Activated CD8-positive, alpha-beta memory T cell treated with anti-CD3 and anti-CD28 coated beads, Interleukin-2, amount 50 U/mL, for 4 hours (primary cell): Measurements from ENCODE around the gene TVP23A.
"Not testable (repeated sequence)": the region's sequence is repeated elsewhere in the genome, so short reads cannot be mapped to it uniquely, and the experiment has no call there.

Experiments
- DNase-seq: peaks from one replicate; pipeline ENCODE4 v3.0.0-alpha.2; 2020

The TVP23A gene

DNA sequence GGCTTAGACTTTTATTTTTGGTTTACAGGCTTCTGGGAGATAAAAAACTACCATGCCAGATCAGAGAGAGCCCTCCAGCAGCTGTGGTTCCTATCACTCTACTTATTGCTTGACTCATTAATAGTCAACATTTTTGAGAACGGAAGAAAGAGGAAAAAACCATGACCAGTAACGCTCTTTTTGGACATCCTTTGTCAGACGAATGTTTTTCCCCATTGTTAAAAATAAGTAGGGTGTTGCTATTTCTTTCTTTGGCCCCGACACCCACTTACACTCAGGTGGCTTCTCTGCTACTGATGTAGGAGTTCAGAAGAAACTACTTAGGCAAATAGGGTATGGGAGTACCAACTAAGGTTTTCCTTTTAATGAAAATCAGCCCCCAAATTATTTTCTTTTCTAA, 27.5 kb downstream of the TVP23A start:
- no peak for DNase-seq

DNA sequence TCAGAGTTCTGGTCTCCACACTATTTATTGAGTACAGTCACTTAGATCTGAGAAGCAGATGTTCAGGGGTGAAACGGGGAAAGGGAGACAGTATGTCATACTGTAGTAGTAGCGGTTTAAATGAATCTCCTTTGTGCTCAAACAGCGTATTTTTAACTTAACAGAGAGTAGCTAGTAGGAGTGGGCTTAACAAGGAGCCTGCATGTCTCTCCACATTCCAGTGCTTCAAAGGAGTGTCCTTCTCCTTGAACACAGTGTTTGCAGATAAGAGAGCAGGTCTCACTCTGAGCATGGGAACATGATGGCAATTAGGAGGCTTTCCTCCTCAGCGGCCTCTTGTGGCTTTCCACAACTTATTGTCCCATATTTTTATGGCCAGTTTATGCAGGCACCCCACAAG, 30.0 kb downstream of the TVP23A start:
- not testable (repeated sequence) for DNase-seq

DNA sequence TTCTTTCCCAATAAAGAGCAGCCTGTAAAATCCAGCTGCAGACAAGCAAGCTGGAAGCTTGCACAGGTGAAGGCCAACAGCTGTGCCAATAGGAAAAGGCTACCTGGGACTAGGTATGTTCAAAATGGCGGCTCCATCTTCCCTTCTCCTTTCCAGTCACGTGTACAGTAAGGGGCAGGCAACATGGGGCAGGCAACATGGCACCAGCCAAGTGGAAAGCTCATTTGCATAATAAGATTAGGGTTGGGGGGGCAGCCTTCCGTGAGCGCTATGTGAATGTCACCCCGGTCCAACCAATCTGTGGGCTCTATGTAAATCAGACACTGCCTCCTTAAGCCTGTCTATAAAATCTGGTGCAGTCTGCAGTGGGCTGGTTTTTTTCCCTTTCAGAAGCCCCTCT, 31.3 kb downstream of the TVP23A start:
- DNase-seq, result no peak

DNA sequence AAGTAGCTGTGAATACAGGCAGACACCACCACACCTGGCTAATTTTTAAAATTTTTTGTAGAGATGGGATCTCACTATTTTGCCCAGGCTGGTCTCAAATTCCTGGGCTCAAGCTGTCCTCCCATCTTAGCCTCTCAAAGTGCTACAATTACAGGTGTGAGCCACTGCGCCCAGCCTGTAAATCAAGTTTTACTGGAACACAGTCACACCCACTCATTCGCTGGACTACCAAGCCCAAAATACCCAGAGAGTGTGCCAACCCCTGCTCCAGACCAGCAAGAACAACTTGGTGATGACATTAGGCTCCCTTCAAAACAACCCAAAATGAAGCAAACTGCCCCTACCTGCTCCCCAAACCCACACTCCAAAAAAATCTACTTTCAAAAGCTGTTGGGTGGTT, 36.0 kb downstream of the TVP23A start:
- DNase-seq, result no peak

DNA sequence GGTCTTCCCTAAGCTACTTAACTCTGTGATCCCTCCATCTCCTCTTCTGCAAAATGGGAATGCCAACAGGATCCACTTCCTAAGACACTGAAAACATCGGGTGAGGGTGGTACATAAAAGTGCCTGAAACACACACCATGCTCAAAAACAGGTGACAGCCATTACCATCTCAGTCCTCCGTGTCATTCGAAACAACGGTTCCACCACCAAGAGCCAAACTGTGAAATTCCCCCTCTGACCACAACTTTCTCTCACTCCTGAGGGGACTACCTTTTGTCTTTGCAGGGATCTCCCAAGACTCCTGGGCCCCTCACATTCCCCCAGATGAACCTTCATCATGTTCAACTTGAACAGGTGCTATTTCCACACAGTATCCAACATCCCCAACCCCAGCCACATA, 38.0 kb downstream of the TVP23A start:
- DNase-seq, result no peak

DNA sequence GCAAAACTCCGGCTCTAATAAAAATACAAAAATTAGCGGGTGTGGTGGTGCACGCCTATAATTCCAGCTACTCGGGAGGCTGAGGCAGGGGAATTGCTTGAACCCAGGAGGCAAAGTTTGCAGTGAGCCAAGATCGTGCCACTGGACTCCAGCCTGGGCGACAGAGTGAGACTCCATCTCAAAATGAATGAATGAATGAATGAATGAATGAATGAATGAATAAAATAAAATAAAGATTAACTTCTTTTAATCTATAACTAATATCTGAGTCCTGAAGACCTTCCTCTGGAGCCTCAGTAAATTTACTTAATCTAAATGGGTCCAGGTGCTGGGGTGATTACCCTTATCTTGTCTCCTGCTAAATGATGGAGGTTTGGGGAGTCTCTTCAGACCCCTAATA, 38.7 kb downstream of the TVP23A start:
- DNase-seq, result not testable (repeated sequence)

DNA sequence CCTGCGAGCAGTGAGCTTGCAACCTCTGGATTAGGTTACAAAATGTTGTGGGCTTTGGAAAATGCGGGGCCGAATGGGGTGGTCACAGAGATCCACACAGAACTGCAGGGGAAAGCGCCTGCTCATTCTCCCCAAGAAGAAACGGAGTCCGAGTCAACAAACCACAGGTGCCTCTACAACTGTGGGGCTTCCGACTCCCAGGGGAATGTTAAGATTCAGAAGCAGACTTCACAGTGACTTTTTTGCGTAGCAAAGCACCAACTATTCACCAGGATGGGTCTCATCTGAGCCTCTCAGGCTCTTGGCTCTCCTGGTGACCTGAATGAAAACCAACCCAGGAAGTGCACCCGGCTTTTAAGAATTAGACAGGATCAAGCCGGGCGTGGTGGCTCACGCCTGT, 41.2 kb downstream of the TVP23A start:
- no peak for DNase-seq

DNA sequence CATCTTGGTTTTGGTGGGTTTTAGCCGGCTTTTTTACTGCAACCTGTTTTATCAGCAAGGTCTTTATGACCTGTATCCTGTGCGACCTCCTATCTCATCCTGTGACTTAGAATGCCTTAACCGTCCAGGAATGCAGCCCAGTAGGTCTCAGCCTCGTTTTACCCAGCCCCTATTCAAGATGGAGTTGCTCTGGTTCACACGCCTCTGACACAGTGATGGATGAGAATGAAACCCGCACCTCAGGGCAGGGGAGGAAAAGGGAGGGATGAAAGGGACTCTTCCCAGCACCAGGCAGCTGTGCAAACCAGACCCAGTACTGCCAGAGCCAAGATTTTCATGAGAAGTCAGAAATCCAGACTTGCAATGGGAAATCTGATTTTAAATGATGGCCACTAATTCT, 41.7 kb downstream of the TVP23A start:
- not testable (repeated sequence) for DNase-seq

DNA sequence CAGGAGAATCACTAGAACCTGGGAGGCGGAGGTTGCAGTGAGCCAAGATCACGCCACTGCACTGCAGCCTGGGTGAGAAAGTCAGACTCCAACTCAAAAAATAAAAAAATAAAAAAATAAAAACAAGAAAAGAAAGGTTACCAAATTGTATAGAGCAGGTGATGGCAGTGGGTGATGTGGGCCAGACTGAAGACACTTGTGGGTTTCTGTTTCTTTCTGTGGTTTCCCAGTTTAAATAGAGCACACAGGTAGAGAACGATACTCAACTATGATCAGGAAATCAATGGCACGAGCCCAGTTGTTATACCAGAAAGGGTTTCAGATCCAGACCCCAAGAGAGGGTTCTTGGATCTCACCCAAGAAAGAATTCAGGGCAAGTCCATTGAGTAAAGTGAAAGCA, 42.3 kb downstream of the TVP23A start:
- DNase-seq, result no peak

DNA sequence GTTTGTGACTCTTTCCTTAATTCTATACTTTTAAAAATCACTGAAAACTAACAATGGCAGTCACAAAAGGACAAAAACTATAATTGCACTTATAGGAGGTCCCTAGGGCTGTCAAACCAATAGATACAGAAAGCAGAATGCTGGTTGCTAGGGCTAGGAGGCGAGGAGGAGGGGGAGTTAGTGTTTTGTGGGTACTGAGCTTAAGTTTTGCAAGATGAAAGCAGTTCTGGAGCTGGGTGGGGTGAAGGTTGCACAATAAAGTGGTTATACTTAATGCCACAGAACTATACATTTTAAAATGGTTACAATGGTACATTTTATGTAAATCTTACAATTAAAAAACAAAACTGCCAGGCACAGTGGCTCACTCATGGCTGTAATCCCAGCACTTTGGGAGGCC, 47.7 kb downstream of the TVP23A start:
- no peak for DNase-seq

DNA sequence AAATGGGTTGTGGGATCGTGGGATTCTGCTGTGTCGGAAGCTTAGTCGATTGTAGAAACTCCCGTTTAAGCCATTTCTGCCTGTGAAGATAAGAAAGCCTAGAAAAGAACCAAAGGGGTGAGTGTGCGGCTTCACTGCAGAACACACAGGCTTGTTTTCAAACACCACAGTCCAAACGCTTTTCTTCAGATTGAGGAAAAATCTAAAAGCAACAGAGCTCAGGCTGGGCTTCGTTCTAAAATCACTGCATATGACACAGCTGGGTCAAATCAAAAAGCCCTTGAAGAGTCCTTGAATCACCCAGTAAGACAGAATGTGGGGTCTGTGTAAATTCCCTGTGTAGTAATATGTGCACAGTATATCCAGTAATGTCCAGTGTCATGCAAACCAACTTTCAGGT, 49.2 kb downstream of the TVP23A start:
- no peak for DNase-seq

DNA sequence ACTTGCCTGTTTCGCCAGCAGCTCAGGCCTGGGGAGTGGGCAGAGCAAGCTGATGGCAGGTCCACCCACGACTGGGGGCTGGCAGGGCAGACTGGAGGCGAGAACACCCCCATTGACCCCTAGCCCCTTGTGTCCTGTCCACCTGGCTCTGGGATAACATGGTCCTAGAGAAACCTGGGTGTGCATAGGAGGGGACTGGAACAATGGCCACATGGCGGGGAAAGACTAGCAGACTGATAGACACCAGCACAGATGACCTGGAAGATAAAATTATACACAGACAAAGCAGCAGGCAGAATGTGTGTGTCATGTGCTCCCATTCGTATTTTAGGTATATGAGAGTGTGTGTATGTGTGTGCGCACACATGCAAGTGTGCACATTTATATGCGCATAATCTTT, 51.5 kb downstream of the TVP23A start:
- DNase-seq, result no peak

DNA sequence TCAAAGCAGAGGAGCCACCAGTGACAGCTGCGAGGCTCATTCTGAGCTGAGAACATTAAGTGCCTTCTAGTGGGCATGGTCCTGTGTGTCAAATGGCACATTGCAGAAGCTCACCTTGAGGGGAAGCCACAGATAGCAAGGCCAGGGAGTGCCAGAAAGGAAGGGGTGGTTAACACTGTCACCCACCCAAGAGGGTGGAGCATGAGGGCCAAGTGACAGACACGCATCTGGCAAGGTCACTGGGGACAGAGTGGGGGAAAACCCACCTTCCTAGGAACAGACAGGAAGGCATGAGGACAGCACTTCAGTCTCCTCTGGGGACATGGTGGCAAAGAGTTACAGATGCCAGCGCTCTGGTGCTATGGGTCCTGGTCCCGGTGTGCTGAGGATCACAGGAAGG, 52.8 kb downstream of the TVP23A start:
- no peak for DNase-seq

DNA sequence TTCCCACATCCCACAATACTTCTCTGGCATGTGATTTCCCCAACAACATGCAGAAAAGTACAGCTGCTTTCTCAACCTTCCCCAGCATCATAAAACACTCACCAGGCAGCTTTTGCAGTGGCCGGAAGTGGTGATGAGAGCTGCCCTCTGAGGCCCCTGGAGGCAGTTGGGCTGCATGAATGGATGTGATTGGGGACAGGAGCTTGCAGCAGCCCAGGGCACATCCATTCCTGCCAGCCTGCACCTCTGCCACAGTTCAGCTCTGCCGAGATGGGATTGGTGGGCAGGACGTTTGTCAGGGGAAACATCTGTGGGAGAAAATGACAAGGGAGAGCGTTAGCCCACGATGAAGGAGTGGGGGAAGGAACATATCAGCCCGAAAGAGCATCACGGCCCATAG, 55.1 kb downstream of the TVP23A start:
- no peak for DNase-seq

DNA sequence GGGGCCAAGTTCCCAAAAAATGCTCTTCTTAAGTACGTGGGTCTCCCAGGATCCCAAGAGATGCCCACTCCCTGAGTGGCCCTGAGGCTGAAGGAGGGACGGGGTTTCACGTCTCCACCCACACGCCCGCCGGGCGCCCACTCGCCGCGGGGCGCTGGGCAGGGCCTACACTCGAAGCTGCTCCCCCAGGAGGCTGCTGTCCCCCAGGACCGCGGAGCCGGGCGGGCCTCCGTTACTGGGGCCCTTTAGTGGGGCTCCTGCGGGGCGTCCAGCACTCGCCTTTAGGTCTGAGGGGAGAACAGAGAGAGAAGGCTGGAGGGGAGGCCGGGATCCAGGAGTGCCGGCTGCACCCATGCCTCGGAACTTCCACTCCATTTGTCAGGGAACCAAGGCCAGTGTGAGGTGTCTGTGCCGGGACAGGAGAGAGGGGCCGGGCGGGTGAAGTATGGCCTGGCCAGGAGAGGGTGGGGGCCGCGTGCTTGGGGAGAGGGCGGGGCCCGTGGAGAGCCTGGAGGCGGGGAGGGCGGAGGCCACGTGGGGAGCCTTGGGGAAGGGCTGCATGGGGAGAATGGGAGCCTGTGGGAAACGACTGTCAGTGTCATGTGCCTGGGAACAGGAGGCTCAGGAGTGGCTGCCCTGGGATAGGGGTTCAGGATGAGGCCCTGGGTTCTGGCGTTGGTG, 56.1 kb downstream of the TVP23A start:
- no peak for DNase-seq

DNA sequence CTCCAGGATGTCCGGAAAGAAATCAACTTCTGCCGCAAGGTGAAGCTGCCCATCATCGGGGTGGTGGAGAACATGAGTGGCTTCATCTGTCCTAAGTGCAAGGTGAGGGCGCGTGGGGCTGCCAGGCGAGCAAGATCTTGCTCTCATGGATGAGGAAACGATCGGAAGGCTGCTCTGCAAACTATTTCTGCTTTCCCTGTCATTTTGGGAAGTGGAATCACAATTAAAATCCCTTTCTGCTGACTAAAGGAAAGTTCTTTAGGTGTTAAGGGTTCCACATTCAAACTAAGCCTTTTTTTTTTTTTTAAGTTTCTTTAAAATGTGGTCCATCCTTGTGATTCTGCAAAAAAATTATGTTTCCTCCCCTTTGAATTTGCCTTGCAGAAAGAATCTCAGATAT, 57.2 kb downstream of the TVP23A start:
- no peak for DNase-seq

DNA sequence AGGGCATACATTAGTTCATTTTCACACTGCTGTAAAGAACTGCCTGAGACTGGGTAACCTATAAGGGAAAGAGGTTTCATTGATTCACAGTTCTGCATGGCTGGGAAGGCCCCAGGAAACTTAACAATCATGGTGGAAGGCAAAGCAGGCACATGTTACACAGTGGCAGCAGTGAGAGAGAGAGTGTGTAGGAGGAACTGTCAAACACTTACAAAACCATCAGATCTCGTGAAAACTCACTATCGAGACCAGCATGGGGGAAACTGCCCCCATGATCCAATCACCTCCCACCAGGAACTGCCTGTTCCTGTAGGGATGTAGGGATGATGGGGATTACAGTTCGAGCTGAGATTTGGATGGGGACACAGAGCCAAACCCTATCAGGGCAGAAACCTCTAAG, 57.7 kb downstream of the TVP23A start:
- DNase-seq, result no peak

DNA sequence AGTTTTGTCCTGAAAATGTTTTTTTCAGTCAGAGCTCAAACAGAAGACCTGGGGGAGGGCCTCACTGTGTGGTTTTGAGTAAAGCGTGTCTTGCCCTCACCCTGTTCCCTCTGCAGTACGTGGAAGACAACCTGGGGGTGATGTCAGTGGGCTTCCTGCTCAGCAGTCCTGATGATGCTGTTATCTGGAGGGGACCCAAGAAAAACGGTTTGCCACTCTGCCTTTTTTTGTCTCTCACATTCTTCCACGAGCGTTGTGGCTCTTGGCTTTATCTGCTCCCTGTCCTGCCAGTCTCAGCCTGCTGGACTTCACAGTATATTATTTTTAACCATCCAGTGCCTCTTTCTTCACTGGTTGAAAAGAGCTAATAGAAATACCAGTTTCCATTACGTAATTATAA, 62.0 kb downstream of the TVP23A start:
- DNase-seq, result no peak

DNA sequence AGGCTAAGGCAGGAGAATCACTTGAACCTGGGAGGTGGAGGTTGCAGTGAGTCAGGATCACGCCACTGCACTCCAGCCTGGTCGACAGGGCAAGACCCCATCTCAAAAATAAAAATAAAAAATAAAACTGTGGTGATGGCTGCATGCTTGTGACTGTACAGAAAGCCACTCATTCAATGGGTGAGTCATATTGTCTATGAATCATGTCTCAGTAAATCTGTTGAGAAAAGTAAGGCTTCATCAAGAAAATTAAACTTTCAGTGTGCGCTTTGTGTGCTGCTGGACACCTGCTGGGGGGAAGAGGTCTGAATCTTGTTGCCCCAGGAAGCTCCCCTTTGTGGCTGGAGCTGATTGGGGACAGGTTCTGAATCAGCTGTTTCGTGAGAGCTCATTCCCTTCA, 63.7 kb downstream of the TVP23A start:
- DNase-seq, result no peak

DNA sequence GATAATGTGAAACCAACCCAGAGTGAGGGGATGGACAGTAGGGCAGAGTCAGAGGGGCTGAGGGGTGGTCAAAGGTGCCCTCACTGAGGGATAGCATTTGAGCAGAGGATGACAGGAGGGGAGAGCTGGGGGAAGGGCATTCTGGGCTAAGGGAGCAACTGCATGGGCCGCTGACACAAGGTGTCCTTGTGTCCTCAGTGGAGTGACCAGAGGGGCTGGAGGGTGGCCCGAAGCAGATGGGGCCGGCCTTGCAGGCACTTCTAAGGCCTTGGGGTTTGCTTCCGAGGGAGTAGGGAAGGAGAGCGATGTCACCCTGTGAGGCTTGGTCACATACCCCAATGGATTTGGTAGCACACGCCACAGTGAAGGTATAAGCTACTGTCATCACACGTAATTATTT, 64.9 kb downstream of the TVP23A start:
- no peak for DNase-seq

DNA sequence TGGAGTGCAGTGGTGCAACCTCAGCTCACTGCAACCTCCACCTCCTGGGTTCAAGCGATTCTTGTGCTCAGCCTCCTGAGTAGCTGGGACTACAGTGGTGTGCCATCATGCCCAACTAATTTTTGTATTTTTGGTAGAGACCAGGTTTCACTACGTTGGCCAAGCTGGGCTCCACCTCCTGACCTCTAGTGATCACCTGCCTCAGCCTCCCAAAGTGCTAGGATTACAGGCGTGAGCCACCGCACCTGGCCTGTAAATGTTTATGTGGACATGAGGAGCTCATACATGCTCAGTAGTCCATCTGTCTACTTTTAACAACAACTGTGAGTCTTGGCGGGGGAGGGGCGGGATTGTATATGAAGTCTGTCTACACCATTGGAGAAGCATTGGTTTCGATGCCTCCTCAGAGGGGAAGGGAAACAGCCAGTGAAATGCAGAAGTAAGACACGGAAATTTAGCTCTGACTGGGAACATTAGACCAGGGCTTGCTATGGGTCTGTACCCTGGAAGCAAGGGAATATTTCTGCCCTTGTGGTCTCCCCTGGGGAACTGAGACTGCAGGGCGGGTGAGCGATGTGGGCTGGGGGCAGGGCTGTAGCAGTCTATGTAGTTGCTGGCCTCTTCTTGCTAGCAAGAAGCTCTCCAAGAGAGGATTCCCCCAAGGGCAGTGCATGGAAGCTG, 65.6 kb downstream of the TVP23A start:
- DNase-seq, result no peak

DNA sequence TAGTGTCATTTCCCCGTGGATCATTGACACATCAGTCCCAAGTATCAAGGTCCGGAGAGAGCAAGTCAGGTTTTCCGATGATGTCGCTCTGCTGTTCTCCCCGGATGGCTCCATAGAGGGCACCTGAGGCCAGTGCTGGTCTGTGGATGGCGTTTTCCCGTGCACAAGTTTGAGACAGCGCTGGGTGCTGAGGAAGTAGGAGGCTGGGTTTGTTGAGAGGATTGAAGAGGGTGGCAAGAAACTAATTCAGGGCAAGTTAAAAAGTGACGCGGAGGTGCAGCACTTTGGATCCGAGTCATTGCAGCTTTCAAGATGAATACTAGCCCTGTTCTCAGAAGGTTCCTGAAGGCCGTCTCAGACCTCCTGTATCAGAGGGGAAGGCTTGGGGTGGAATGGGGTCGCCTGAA, 67.3 kb downstream of the TVP23A start:
- no peak for DNase-seq

DNA sequence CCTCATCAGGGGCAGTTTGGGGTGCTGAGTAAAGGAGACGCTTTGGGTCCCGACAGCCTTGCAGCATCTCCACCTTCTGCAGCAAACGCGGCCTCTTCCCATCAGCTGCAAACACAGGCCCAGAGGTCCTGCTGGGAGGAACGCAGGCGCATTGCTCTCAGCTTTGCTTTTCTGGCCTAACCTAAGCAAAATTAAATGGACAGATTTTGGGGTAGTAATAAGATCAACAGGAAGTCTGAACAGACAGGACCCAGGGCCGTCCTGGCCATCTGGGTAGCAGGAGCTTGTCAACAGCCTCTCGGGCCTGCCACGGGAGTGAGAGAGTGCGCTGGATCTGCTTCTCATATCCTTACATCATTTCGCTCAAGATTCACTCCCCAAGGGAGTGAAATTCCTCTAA, 67.8 kb downstream of the TVP23A start:
- no peak for DNase-seq

DNA sequence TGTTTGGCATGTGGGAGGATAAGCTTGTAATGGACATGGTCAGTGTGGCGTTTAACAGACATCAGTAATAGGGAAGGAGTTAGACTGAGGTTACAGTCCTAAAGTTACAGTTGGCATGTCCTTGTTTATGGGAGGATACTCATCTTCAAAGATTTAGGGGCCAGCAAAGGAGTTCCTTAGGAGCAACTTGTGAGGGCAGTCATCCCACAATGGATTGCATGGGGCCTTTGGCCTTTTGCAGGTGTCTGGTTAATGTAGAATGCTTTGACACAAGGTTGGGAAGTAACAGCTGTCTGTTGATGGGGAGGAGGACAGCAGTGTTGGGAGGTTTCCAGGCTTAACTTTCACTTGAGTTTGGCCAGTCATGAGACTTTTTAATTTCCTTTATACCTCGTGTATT, 72.8 kb downstream of the TVP23A start:
- DNase-seq, result no peak

DNA sequence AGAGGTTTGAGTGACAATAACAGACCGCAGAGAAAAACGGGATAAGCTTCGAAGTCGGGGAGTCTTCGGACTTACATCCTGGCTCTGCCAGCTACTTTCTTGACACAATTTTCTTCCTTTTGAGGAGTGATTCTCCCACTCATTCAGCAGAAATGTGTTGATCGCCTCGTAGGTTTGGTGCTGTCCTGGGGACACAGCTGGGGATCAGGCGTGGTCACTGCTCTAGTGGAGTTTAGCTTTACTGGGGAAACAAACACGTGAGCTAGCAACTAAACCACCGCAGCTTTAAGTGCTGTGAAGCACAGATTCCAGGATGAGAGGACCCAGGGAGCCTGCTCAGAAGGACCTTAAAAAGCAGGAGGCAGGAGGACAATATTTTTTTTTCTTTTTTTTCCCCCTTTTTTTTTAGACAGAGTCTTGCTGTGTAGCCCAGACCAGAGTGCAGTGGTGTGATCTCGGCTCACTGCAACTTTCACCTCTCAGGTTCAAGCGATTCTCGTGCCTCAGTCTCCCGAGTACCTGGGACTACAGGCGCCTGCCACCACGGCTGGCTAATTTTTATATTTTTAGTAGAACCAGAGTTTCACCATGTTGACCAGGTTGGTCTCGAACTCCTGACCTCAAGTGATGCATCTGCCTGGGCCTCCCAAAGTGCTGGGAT, 74.1 kb downstream of the TVP23A start:
- no peak for DNase-seq
